K562 (cell line): ENCODE measurements around the gene METTL22. TPM values are rescaled to one million over a fixed set of nuclear protein-coding genes. Genes with fewer than 3 reads are reported as not detected.

Source experiments
- ATAC-seq: fragments of 200-7000 bp; cut with Tn5 transposase; 3 replicates; pipeline ENCODE4 v1.9.1; 2020; ENCODE audit warnings: moderate library complexity
- BruUV-seq: library from RNA; stranded (reverse); fragments of 400-500 nt; replicated peaks from 2 replicates; lab custom pipeline; 2021; lab: Mats Ljungman, UMichigan
- CTCF ChIA-PET: fragments of 300-600 bp; formaldehyde crosslinking; extraction: SDS; loops from one replicate; lab custom pipeline; 2021; ENCODE audit warnings: low intra/inter-chr PET ratio; lab: Yijun Ruan, JAX
- POLR2A ChIA-PET: fragments of 300-600, 350-650 bp; sonication (Branson Sonifier 250); formaldehyde crosslinking; extraction: SDS; loops from one replicate; lab custom pipeline; 2021; ENCODE audit warnings: antibody characterized with exemption, inconsistent platforms; lab: Yijun Ruan, JAX
- DNase-seq, 4 experiments: peaks; one replicate each; pipeline versions ENCODE4 v3.0.0 to v3.0.0-alpha.2; 2011 to 2018; ENCODE audit warnings: low spot score in 3 of 4, mixed read lengths in 3 of 4; ENCODE audit errors: extremely low read depth in 1 of 4
- FAIRE-seq: peaks from 2 replicates; lab custom pipeline; 2011; peaks lifted over from hg19 to GRCh38; lab: Jason Lieb, UNC
- H2AFZ ChIP-seq: 2 replicates; pipeline ENCODE4 v1.6.0; 2011; ENCODE audit warnings: low read depth, low read length, control low read depth, inconsistent platforms
- H3K27ac ChIP-seq: fragments of 200-600 bp; 3 replicates; pipeline ENCODE4 v1.8.0; 2011; ENCODE audit warnings: low read depth, mild to moderate bottlenecking, control low read depth, inconsistent platforms, low read length, moderate library complexity, mixed read lengths; ENCODE audit errors: extremely low read depth
- H3K27me3 ChIP-seq, 2 experiments: fragments of 300-600 bp in 1 of 2; 2 replicates in 1 of 2; 3 replicates in 1 of 2; pipeline versions ENCODE4 v1.6.0 to v1.8.0; 2011; ENCODE audit warnings: inconsistent platforms in 2 of 2, low read length in 2 of 2, mild to moderate bottlenecking in 1 of 2, mixed read lengths in 1 of 2, moderate library complexity in 1 of 2; ENCODE audit not compliant: control insufficient read depth in 2 of 2, insufficient read depth in 2 of 2
- H3K36me3 ChIP-seq: fragments of 300-600 bp; 3 replicates; pipeline ENCODE4 v1.8.0; 2011; ENCODE audit warnings: mild to moderate bottlenecking, low read length, inconsistent platforms; ENCODE audit not compliant: control insufficient read depth, insufficient read depth
- H3K4me1 ChIP-seq, 2 experiments: fragments of 200-600 bp in 1 of 2; replicated peaks in 1 of 2; 2 replicates in 1 of 2; 3 replicates in 1 of 2; pipeline versions ENCODE4 v1.5.1 to v1.8.0; 2011; ENCODE audit warnings: inconsistent platforms in 2 of 2, low read length in 2 of 2, mild to moderate bottlenecking in 1 of 2, mixed read lengths in 1 of 2, moderate library complexity in 1 of 2; ENCODE audit not compliant: control insufficient read depth in 2 of 2, insufficient read depth in 2 of 2
- H3K4me2 ChIP-seq: 2 replicates; pipeline ENCODE4 v1.6.1; 2011; ENCODE audit warnings: low read length, control low read depth, inconsistent platforms, mixed read lengths; ENCODE audit not compliant: insufficient read depth
- H3K4me3 ChIP-seq: fragments of 200-600 bp; sonication (generic), shearing (Covaris generic); 2 replicates; pipeline ENCODE4 v1.5.1; 2016; ENCODE audit warnings: control low read depth, inconsistent platforms
- H3K79me2 ChIP-seq: fragments of 200-600 bp; 3 replicates; pipeline ENCODE4 v1.8.0; 2011; ENCODE audit warnings: low read length, inconsistent platforms; ENCODE audit not compliant: control insufficient read depth, insufficient read depth
- H3K9ac ChIP-seq, 2 experiments: 2 replicates each; pipeline versions ENCODE4 v1.6.0 to v1.6.1; 2011; ENCODE audit warnings: low read depth in 2 of 2, low read length in 2 of 2, control low read depth in 1 of 2, inconsistent platforms in 1 of 2, mild to moderate bottlenecking in 1 of 2, mixed read lengths in 1 of 2; ENCODE audit not compliant: insufficient read depth in 1 of 2
- H3K9me1 ChIP-seq: one replicate; pipeline ENCODE4 v1.6.0; 2011; ENCODE audit warnings: inconsistent platforms, mild to moderate bottlenecking, low read length, moderate library complexity; ENCODE audit not compliant: control insufficient read depth, insufficient read depth
- H3K9me3 ChIP-seq: replicated peaks from 2 replicates; pipeline ENCODE4 v1.5.1; 2011; ENCODE audit warnings: low read depth, low read length, inconsistent platforms; ENCODE audit not compliant: control insufficient read depth, insufficient read depth
- H4K20me1 ChIP-seq: replicated peaks from 2 replicates; pipeline ENCODE4 v1.6.1; 2011; ENCODE audit warnings: low read length, inconsistent platforms, mixed read lengths; ENCODE audit not compliant: control insufficient read depth, insufficient read depth
- CREM ChIP-seq: IDR thresholded peaks from 2 replicates; pipeline ENCODE4 v1.6.1; 2014; ENCODE audit warnings: antibody characterized with exemption, low read depth
- MXD1 ChIP-seq: fragments of 250-450 bp; sonication (Bioruptor Pico); IDR thresholded peaks from 2 replicates; pipeline ENCODE4 v1.8.0; 2021; ENCODE audit warnings: borderline replicate concordance, mild to moderate bottlenecking, moderate library complexity; ENCODE audit not compliant: poor library complexity, severe bottlenecking
- SMARCA5 ChIP-seq: fragments of 450-650 bp; IDR thresholded peaks from 2 replicates; pipeline ENCODE4 v1.6.1; 2016
- WGBS: fragments of 100-300 bp; shearing (Covaris generic); methylation state at CpG from one replicate; pipeline ENCODE4 v1.1.6; 2016; ENCODE audit warnings: low coverage, mixed read lengths; ENCODE audit not compliant: insufficient coverage; ENCODE audit errors: missing lambda C conversion rate; 5-methylcytosine and 5-hydroxymethylcytosine counted together
- in situ Hi-C: fragments of 300-500 bp; cut with MboI; formaldehyde crosslinking; loops from 4 replicates; pipeline ENCODE4 v1.15.0; 2018; ENCODE audit warnings: inconsistent platforms, mixed read lengths
- intact Hi-C: fragments of 100-400 bp; cut with micrococcal nuclease; formaldehyde crosslinking; loops from 2 replicates; pipeline ENCODE4 v1.14.2; 2022
- polyA plus RNA-seq, 8 experiments: library from polyadenylated mRNA; depleted of rRNA in 4 of 8; stranded (reverse) in 5 of 8; unstranded in 3 of 8; fragments of >200 nt; fragmentation: Nextera tagmentation in 2 of 8; fragmentation: Illumina TruSeq in 1 of 8; extraction: Ambion mirVana in 2 of 8; extraction: Trizol in 1 of 8; gene quantifications; 2 replicates each; pipeline versions ENCODE4 v1.2.1 to v1.2.3, GENCODE V29; 2011 to 2014; ENCODE audit warnings: inconsistent platforms in 1 of 8, missing spikeins in 1 of 8
- total RNA-seq, 7 experiments: library from RNA; depleted of rRNA in 6 of 7; stranded (reverse); fragments of >200 nt in 6 of 7; fragmentation: Illumina TruSeq in 2 of 7; extraction: Trizol in 2 of 7; gene quantifications; 2 replicates each; pipeline versions ENCODE4 v1.2.1 to v1.2.3, GENCODE V29; 2011 to 2021; ENCODE audit warnings: low replicate concordance in 1 of 7

The METTL22 gene
- total and polyA plus RNA-seq, 9 of the 15 experiments (the other 6 are each of a cell fraction or from before 2014, with no cell fraction given): 6.9 to 33.2 (median 18.5) TPM

- TF ChIP-seq MXD1 (CRISPR knock-in tag): no peak
- TF ChIP-seq SMARCA5: no peak
Observed at GRCh38 chr16:8678068-8678927, 56.8 kb downstream of the METTL22 start (continued).

- ChIA-PET POLR2A (interaction anchor here (0.8 kb wide), 1 partner anchor 146 kb away, joined by 3 read pairs; no protein-coding TSS in a partner anchor), CTCF (no interaction called here)
- no TSS peak for BruUV-seq
- peaks cover 0 to 7% of the 10 kb centered on the region in 2 experiments; a peak in 4 of 5 replicates for H3K4me1 ChIP-seq
- H3K9me1 ChIP-seq: no peaks in the 10 kb centered on the region
- no peak for TF ChIP-seq CREM
- no peak overlapping the region for H2AFZ ChIP-seq
- H4K20me1 ChIP-seq: peaks cover 18% of the 10 kb centered on the region; the same call in 1 of the 2 replicates
- intact Hi-C loops (no loop called here), in situ Hi-C loops (no loop called here)
- FAIRE-seq: no peak
- no peak overlapping the region for H3K4me2 ChIP-seq
- H3K27me3 ChIP-seq: peaks cover 24 to 38% of the 10 kb centered on the region in 2 experiments; a peak in 4 of 5 replicates
- DNase-seq: no peak
- H3K36me3 ChIP-seq: no peaks in the 10 kb centered on the region
- H3K9ac ChIP-seq: no peak overlapping the region
- H3K27ac ChIP-seq: no peak overlapping the region
- no peak overlapping the region for H3K4me3 ChIP-seq
- 0% methylated on average over 2 of the region's 2 CpGs for whole genome bisulfite sequencing
- no peaks in the 10 kb centered on the region; the same call in 1 of the 2 replicates for H3K9me3 ChIP-seq
- no peak for ATAC-seq
- no peaks in the 10 kb centered on the region for H3K79me2 ChIP-seq
Observed at GRCh38 chr16:8679151-8679550, 57.7 kb downstream of the METTL22 start.
